IMR-90 (cell line): ENCODE measurements around the gene HNRNPA3. TPM values are rescaled to one million over a fixed set of nuclear protein-coding genes. Genes with fewer than 3 reads are reported as not detected.

ENCODE experiments used
- ATAC-seq: fragments of 200-7000 bp; cut with Tn5 transposase; 2 replicates; pipeline ENCODE4 v1.9.1; 2020; ENCODE audit warnings: low read depth, mild to moderate bottlenecking, moderate library complexity
- BruUV-seq: library from RNA; stranded (reverse); fragments of 400-500 nt; replicated peaks from 2 replicates; lab custom pipeline; 2021; lab: Mats Ljungman, UMichigan
- CTCF ChIA-PET: fragments of 300-600 bp; formaldehyde crosslinking; extraction: SDS; loops from one replicate; lab custom pipeline; 2021; ENCODE audit warnings: antibody characterized with exemption; lab: Yijun Ruan, JAX
- POLR2A ChIA-PET: fragments of 300-600 bp; sonication (Branson Sonifier 250); formaldehyde crosslinking; loops from one replicate; lab custom pipeline; 2022; ENCODE audit warnings: antibody characterized with exemption; ENCODE audit not compliant: unreplicated experiment; lab: Charles Lee
- DNase-seq: peaks from one replicate; pipeline ENCODE4 v3.0.0; 2013
- H2AFZ ChIP-seq: replicated peaks from 2 replicates; pipeline ENCODE3; 2013; ENCODE audit warnings: low read length, mild to moderate bottlenecking; ENCODE audit not compliant: poor library complexity
- H2AK5ac ChIP-seq: 2 replicates; pipeline ENCODE4 v1.6.1; 2013; ENCODE audit warnings: low read depth, low read length, inconsistent platforms
- H2AK9ac ChIP-seq: replicated peaks from 2 replicates; pipeline ENCODE3; 2013; ENCODE audit warnings: mild to moderate bottlenecking, low read depth, low read length, moderate library complexity; ENCODE audit not compliant: poor library complexity
- H2BK120ac ChIP-seq: 2 replicates; pipeline ENCODE4 v1.6.1; 2013; ENCODE audit warnings: low read depth, low read length, inconsistent platforms
- H2BK15ac ChIP-seq: 3 replicates; pipeline ENCODE4 v1.6.1; 2013; ENCODE audit warnings: low read depth, low read length, inconsistent platforms
- H2BK20ac ChIP-seq: 2 replicates; pipeline ENCODE4 v1.6.1; 2013; ENCODE audit warnings: low read depth, mild to moderate bottlenecking, inconsistent platforms, low read length, moderate library complexity
- H2BK5ac ChIP-seq: 2 replicates; pipeline ENCODE4 v1.6.1; 2013; ENCODE audit warnings: mild to moderate bottlenecking, low read depth, low read length, inconsistent platforms; ENCODE audit not compliant: poor library complexity, severe bottlenecking
- H3K14ac ChIP-seq: replicated peaks from 2 replicates; pipeline ENCODE4 v1.6.1; 2013; ENCODE audit warnings: low read depth, low read length, inconsistent platforms
- H3K18ac ChIP-seq: 2 replicates; pipeline ENCODE4 v1.6.1; 2013; ENCODE audit warnings: low read depth, low read length, control low read depth
- H3K23ac ChIP-seq: 2 replicates; pipeline ENCODE4 v1.6.1; 2013; ENCODE audit warnings: low read depth, low read length, inconsistent platforms
- H3K27ac ChIP-seq: 2 replicates; pipeline ENCODE4 v1.5.1; 2013; ENCODE audit warnings: mild to moderate bottlenecking, control low read depth, low read length; ENCODE audit not compliant: insufficient read depth
- H3K27me3 ChIP-seq: 2 replicates; pipeline ENCODE4 v1.6.1; 2013; ENCODE audit warnings: low read length; ENCODE audit not compliant: control insufficient read depth, insufficient read depth
- H3K36me3 ChIP-seq: 2 replicates; pipeline ENCODE4 v1.6.1; 2013; ENCODE audit warnings: low read length, mixed read lengths; ENCODE audit not compliant: control insufficient read depth, insufficient read depth
- H3K4ac ChIP-seq: 2 replicates; pipeline ENCODE4 v1.6.1; 2013; ENCODE audit warnings: low read depth, low read length, inconsistent platforms
- H3K4me1 ChIP-seq: 2 replicates; pipeline ENCODE4 v1.6.1; 2013; ENCODE audit warnings: low read length, mixed read lengths; ENCODE audit not compliant: control insufficient read depth, insufficient read depth
- H3K4me2 ChIP-seq: 2 replicates; pipeline ENCODE4 v1.6.1; 2013; ENCODE audit warnings: low read depth, mild to moderate bottlenecking, control low read depth, low read length, moderate library complexity
- H3K4me3 ChIP-seq: 2 replicates; pipeline ENCODE4 v1.5.1; 2013; ENCODE audit warnings: low read depth, mild to moderate bottlenecking, control low read depth, low read length, moderate library complexity; ENCODE audit not compliant: insufficient read depth
- H3K56ac ChIP-seq: 2 replicates; pipeline ENCODE4 v1.6.1; 2013; ENCODE audit warnings: low read length, inconsistent platforms; ENCODE audit not compliant: insufficient read depth; ENCODE audit errors: extremely low read depth
- H3K79me1 ChIP-seq, 2 experiments: 2 replicates each; pipeline ENCODE4 v1.6.1; 2013; ENCODE audit warnings: low read length in 2 of 2, inconsistent platforms in 1 of 2, low read depth in 1 of 2
- H3K9ac ChIP-seq: 2 replicates; pipeline ENCODE4 v1.6.1; 2013; ENCODE audit warnings: low read depth, low read length, control low read depth
- H3K9me1 ChIP-seq: 2 replicates; pipeline ENCODE4 v1.6.1; 2013; ENCODE audit warnings: low read length, inconsistent platforms; ENCODE audit not compliant: insufficient read depth
- H3K9me3 ChIP-seq: 2 replicates; pipeline ENCODE4 v1.6.1; 2013; ENCODE audit warnings: low read length; ENCODE audit not compliant: control insufficient read depth, insufficient read depth
- H4K20me1 ChIP-seq: 2 replicates; pipeline ENCODE4 v1.6.1; 2013; ENCODE audit warnings: low read length, inconsistent platforms; ENCODE audit not compliant: insufficient read depth
- H4K5ac ChIP-seq: 2 replicates; pipeline ENCODE4 v1.6.1; 2013; ENCODE audit warnings: mild to moderate bottlenecking, low read depth, low read length, control low read depth
- H4K8ac ChIP-seq, 2 experiments: 2 replicates each; pipeline ENCODE4 v1.6.1; 2013; ENCODE audit warnings: low read depth in 2 of 2, low read length in 2 of 2, control low read depth in 1 of 2, inconsistent platforms in 1 of 2
- H4K91ac ChIP-seq: 2 replicates; pipeline ENCODE4 v1.6.1; 2013; ENCODE audit warnings: low read depth, low read length, inconsistent platforms; ENCODE audit not compliant: insufficient read depth
- BHLHE40 ChIP-seq: fragments of 150-350 bp; IDR thresholded peaks from 2 replicates; pipeline ENCODE4 v1.6.1; 2016; ENCODE audit warnings: mild to moderate bottlenecking, low read depth, low read length
- CEBPB ChIP-seq: IDR thresholded peaks from 2 replicates; pipeline ENCODE4 v1.6.1; 2012; ENCODE audit warnings: low read depth, low read length, improper control_type of control experiment
- ELK1 ChIP-seq: fragments of 150-350 bp; IDR thresholded peaks from 2 replicates; pipeline ENCODE4 v1.6.1; 2016; ENCODE audit warnings: low read depth, mild to moderate bottlenecking, low read length, moderate library complexity, borderline replicate concordance
- FOS ChIP-seq: fragments of 150-350 bp; IDR thresholded peaks from 2 replicates; pipeline ENCODE4 v1.6.1; 2016; ENCODE audit warnings: low read depth, low read length
- NFE2L2 ChIP-seq: fragments of 150-350 bp; IDR thresholded peaks from 2 replicates; pipeline ENCODE4 v1.6.1; 2016; ENCODE audit warnings: low read depth, mild to moderate bottlenecking, low read length
- POLR2A ChIP-seq: IDR thresholded peaks from 2 replicates; pipeline ENCODE4 v1.6.1; 2012; ENCODE audit warnings: mild to moderate bottlenecking, low read depth, low read length
- RAD21 ChIP-seq: IDR thresholded peaks from 2 replicates; pipeline ENCODE4 v1.6.1; 2012; ENCODE audit warnings: low read length, improper control_type of control experiment
- USF2 ChIP-seq: fragments of 150-350 bp; IDR thresholded peaks from 2 replicates; pipeline ENCODE4 v1.6.1; 2017; ENCODE audit warnings: mild to moderate bottlenecking, antibody characterized with exemption, low read length, low read depth
- WGBS, 2 experiments: methylation state at CpG; one replicate each; pipeline versions ENCODE4 v1.1.5 to v1.1.7; 2013; ENCODE audit warnings: missing lambda C conversion rate in 2 of 2; ENCODE audit not compliant: insufficient read length in 1 of 2; ENCODE audit errors: extremely low coverage in 2 of 2; 5-methylcytosine and 5-hydroxymethylcytosine counted together
- dilution Hi-C: fragments of 300-500 bp; cut with HindIII; formaldehyde crosslinking; loops from one replicate; pipeline ENCODE4 v1.14.3; 2018; ENCODE audit warnings: low sequenced_read_pairs; ENCODE audit not compliant: unreplicated experiment
- in situ Hi-C: fragments of 300-500 bp; cut with MboI; formaldehyde crosslinking; loops from 3 replicates; pipeline ENCODE4 v1.14.3; 2019; ENCODE audit warnings: low sequenced_read_pairs, inconsistent platforms, mixed read lengths
- intact Hi-C: fragments of 100-400 bp; cut with micrococcal nuclease; formaldehyde crosslinking; loops from 2 replicates; pipeline ENCODE4 v1.10.0; 2022
- polyA plus RNA-seq, 3 experiments: library from polyadenylated mRNA; depleted of rRNA; stranded (reverse); fragments of >200 nt; gene quantifications; 2 replicates each; pipeline ENCODE4 v1.2.3, GENCODE V29; 2012; ENCODE audit warnings: low replicate concordance in 1 of 3
- total RNA-seq: library from RNA; depleted of rRNA; stranded (reverse); fragments of >200 nt; gene quantifications from 2 replicates; pipeline ENCODE4 v1.2.3, GENCODE V29; 2012

The HNRNPA3 gene
- total and polyA plus RNA-seq, 2 of the 4 experiments (the other 2 are of a cell fraction): 18.6 to 111 TPM

GRCh38 chr2:177242121-177242987, 29.8 kb downstream of the HNRNPA3 start:
- H3K14ac ChIP-seq: peak overlapping the region; percentile 98
- H2BK120ac ChIP-seq: peak overlapping the region; percentile 89
- peak overlapping the region in 1 of 2 experiments; percentile 80; a peak in 3 of 4 replicates for H4K8ac ChIP-seq
- H2BK15ac ChIP-seq: peak overlapping the region; percentile 87; the same call in 2 of the 3 replicates
- peak overlapping the region; percentile 99 for H3K18ac ChIP-seq
- peaks cover 0 to 38% of the 10 kb centered on the region in 2 experiments; a peak in 2 of 4 replicates for H3K79me1 ChIP-seq
- dilution Hi-C loops: no loop called here
- peak overlapping the region; percentile 41; the same call in 1 of the 2 replicates for H4K5ac ChIP-seq
- H4K20me1 ChIP-seq: peaks cover 92% of the 10 kb centered on the region
- H2AK9ac ChIP-seq: no peak overlapping the region
- POLR2A ChIA-PET: no interaction called here
- H3K36me3 ChIP-seq: peaks cover 17% of the 10 kb centered on the region
- peak overlapping the region; percentile 81 for H2BK20ac ChIP-seq
- CTCF ChIA-PET: interaction anchor here (1.3 kb wide), 1 partner anchor 78 kb away, joined by 3 read pairs; no protein-coding TSS in a partner anchor
- H3K23ac ChIP-seq: peak overlapping the region; percentile 97
- H2AFZ ChIP-seq: no peak overlapping the region
- H3K9ac ChIP-seq: peak overlapping the region; percentile 70
- peak overlapping the region; percentile 93; the same call in 1 of the 2 replicates for H2AK5ac ChIP-seq
- H3K9me1 ChIP-seq: peaks cover 28% of the 10 kb centered on the region
- in situ Hi-C loops: no loop called here
- BruUV-seq: no TSS peak
- peak overlapping the region; percentile 94 for H3K56ac ChIP-seq
- peak overlapping the region; percentile 100; the same call in 1 of the 2 replicates for H3K27ac ChIP-seq
- H3K27me3 ChIP-seq: no peaks in the 10 kb centered on the region
- H3K4me1 ChIP-seq: peaks cover 36% of the 10 kb centered on the region
- DNase-seq: peak; percentile 95
- H3K4me3 ChIP-seq: peak overlapping the region; percentile 19; the same call in 1 of the 2 replicates
- peak overlapping the region; percentile 88; the same call in 1 of the 2 replicates for H4K91ac ChIP-seq
- H3K9me3 ChIP-seq: no peaks in the 10 kb centered on the region
- peak overlapping the region; percentile 98 for H2BK5ac ChIP-seq
- intact Hi-C loops: loop anchor here (2.0 to 5.0 kb wide), 2 partner anchors 30 to 90 kb away; partner anchors contain the start of gene HNRNPA3
- H3K4me2 ChIP-seq: peak overlapping the region; percentile 91
- peak overlapping the region; percentile 90; the same call in 1 of the 2 replicates for H3K4ac ChIP-seq
- WGBS, 2 experiments: 0% methylated on average over 1 of the region's 5 CpGs; no CpG with 5 or more reads in 1 of the 2 experiments
- ATAC-seq: peak; percentile 58
- TF ChIP-seq CEBPB (peak; percentile 92), BHLHE40 (peak; percentile 47; the same call in 1 of the 2 replicates), NFE2L2 (no peak; the same call in 1 of the 2 replicates), ELK1 (no peak), USF2 (no peak), POLR2A (peak; percentile 46), RAD21 (no peak), FOS (peak; percentile 58; the same call in 1 of the 2 replicates)
